HG02943 (cell line): ENCODE data around the gene NF2.

ENCODE experiments used
- ATAC-seq: cut with Tn5 transposase; IDR thresholded peaks from one replicate; pipeline ENCODE4 v1.9.1; 2021; ENCODE audit warnings: mild to moderate bottlenecking, low read depth, moderate library complexity; ENCODE audit not compliant: unreplicated experiment

The NF2 gene

GRCh38 chr22:29737251-29738117 is 134.1 kb downstream of the NF2 start:
- no peak for ATAC-seq

GRCh38 chr22:29738118-29738815 is 134.8 kb downstream of the NF2 start:
- no peak for ATAC-seq

GRCh38 chr22:29739346-29739875 is 136.0 kb downstream of the NF2 start:
- ATAC-seq = no peak

GRCh38 chr22:29740216-29740615 is 136.8 kb downstream of the NF2 start:
- ATAC-seq = no peak

- no peak for ATAC-seq
Measured at GRCh38 chr22:29741926-29742325, 138.5 kb downstream of the NF2 start.

GRCh38 chr22:29742326-29742725 is 138.9 kb downstream of the NF2 start:
- no peak for ATAC-seq

GRCh38 chr22:29744902-29745301 is 141.5 kb downstream of the NF2 start:
- no peak for ATAC-seq

- no peak for ATAC-seq
Measured at GRCh38 chr22:29747832-29748231, 144.4 kb downstream of the NF2 start.
